ENCODE measurements around the gene CYP3A7. TPM values are rescaled to one million over a fixed set of nuclear protein-coding genes. Genes with fewer than 3 reads are reported as not detected.

The CYP3A7 gene
- total RNA-seq, 4 donors from 2014 or later: not detected

DNA sequence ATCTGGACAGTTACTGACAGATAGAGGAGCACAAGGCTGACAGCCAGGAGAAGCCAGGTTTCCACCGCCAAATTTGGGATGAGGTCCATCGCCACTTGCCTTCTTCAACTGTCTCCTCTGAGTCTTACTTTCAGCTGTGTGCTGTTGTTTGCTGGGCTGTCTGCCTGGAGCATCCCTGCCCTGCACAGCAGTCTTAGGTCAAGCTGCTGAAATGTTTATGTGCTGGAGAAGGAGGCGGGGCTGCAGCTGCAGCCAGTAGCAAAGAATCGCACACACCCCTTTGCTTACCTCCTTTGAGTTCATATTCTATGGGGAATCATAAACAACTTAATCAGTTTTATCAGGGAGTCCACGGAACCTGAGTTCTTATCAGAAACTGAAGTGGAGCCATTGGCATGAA is 35.0 kb downstream of the CYP3A7 start:
- TF ChIP-seq, protein P1, sequence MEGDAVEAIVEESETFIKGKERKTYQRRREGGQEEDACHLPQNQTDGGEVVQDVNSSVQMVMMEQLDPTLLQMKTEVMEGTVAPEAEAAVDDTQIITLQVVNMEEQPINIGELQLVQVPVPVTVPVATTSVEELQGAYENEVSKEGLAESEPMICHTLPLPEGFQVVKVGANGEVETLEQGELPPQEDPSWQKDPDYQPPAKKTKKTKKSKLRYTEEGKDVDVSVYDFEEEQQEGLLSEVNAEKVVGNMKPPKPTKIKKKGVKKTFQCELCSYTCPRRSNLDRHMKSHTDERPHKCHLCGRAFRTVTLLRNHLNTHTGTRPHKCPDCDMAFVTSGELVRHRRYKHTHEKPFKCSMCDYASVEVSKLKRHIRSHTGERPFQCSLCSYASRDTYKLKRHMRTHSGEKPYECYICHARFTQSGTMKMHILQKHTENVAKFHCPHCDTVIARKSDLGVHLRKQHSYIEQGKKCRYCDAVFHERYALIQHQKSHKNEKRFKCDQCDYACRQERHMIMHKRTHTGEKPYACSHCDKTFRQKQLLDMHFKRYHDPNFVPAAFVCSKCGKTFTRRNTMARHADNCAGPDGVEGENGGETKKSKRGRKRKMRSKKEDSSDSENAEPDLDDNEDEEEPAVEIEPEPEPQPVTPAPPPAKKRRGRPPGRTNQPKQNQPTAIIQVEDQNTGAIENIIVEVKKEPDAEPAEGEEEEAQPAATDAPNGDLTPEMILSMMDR (IDR thresholded peaks at IDR 0.05; ENCODE audit: low read depth): no peak

DNA sequence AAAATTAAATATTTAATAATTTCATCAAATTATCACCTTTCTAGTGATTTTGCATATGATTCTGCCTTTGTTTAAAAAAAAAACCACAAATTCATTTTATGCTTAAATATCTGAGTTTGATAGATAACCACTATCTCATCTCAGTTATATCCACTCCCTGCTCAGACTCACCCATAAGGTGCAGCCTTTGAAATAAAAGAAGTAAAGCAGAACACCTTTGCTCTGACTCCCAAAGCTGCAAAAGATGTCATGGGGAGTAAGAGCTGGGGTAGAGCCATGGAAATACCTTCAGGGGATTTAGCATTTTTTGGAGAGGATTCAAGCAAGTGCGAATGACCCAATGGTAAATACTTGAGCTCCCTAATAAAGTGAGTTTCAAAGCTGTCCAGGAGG is 40.1 kb downstream of the CYP3A7 start:
- TF ChIP-seq, protein P1 (IDR thresholded peaks at IDR 0.05; ENCODE audit: low read depth): no peak

DNA sequence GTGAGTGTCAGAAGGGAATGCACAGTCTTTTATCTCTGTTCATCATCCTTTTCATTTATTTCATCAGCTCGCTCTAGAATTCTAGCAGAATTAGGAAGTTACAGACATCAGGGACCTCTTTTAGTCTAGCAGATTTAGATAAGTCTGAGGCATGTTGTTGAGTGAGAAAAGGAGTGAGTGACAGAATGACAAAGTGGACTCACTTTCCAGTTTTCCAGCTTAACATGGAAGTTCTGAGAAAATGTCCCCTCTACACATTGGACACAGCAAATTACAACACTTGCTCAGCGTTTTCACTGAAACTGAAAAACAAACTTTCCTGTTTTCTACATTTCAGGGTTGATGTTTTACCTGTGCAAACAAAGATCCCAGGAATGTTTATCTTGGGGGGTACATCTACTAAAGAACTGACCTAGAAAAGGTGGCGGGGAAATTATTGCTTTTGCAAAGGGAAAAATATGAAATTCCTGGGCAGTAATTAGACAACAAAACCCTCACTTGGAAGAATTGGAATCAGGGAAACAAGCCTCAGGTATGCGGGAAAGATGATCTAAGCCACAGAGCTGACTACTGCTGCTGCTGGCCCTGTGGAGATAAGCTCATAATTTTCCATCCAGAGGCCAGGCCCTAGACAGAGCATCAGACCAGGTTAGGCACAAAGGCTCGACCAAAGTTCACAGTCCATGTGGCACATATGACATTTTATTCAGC is 40.6 kb downstream of the CYP3A7 start:
- TF ChIP-seq, protein P1 (IDR thresholded peaks at IDR 0.05; ENCODE audit: low read depth): no peak

DNA sequence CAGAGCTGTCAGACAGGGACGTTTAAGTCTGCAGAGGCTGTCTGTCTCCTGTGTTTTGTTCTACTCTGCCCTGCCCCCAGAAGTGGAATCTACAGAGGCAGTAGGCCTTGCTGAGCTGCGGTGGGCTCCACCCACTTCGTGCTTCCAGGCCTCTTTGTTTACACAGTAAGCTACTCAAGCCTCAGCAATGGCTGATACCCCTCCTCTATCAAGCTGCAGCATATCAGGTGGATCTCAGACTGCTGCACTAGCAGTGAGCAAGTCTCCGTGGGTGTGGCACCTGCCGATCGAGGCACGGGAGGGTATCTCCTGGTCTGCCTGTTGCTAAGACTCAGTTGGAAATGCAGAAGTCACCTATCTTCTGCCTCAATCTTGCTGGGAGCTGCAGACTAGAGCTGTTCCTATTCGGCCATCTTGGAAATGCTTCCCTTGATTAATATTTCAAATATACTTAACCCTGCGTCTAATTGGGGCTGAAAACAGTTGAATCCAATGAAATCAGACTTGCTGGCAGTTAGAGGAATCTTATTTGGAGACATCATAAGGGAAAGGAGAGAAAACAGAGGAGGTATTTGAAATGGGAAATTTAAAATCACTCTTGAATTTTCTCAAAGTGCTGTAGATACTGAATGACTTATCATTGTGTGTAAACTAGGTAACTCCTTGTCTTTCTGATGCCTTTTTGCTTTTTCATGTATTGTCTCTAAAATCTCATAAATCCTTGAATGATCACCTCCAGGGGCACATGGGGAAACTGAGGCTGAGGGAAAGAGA is 41.4 kb downstream of the CYP3A7 start:
- TF ChIP-seq, protein P1 (IDR thresholded peaks at IDR 0.05; ENCODE audit: low read depth): no peak

DNA sequence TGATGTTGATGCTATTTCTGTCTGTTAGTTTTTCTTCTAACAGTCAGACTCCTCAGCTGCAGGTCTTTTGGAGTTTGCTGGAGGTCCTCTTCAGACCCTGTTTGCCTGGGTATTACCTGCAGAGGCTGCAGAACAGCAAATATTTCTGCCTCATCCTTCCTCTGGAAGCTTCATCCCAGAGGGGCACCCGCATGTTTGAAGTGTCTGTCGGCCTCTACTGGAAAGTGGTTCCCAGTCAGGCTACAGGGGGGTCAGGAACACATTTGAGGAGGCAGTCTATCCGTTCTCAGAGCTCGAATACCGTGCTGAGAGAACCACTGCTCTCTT is 41.9 kb downstream of the CYP3A7 start:
- TF ChIP-seq, protein P1 (IDR thresholded peaks at IDR 0.05; ENCODE audit: low read depth): no peak

DNA sequence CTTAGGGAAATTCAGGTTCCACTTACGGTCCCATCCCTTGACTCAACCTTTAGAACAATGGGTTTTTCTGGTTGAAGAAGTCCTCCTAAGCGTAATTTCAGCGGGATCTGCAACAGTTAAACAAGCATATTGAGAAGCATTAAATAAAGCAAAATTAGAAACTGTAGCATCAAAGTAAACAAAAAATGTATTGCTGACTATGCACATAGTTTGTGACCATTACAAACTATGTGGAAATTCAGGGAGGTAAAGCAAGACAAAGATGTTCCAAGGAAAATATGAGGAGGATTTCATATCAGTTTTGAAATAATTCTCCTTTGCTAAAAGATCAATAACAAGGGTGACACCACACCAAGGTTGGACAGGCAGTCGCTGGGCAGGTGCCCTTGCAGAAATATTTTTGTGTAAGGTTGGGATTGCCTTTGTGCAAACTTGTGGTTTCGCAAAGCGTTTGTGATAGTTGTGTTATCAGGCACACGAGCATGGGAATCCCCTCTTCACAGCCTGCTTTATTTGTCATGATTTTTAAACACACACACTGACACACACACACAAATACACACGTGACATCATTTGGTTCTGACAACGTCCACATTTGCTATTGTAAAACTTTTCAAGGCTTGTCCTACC is 49.8 kb downstream of the CYP3A7 start:
- TF ChIP-seq, protein P1 (IDR thresholded peaks at IDR 0.05; ENCODE audit: low read depth): no peak

Data from subcutaneous adipose tissue (tissue), 4 donors.